Bladder microvascular endothelial cell (primary cell): ENCODE results near the gene ZNF200. TPM values are rescaled to one million over a fixed set of nuclear protein-coding genes. Genes with fewer than 3 reads are reported as not detected.

Experiments
- total RNA-seq: library from RNA; depleted of rRNA; stranded (reverse); fragments of >200 nt; gene quantifications from 2 replicates; pipeline ENCODE4 v1.2.3, GENCODE V29; 2014

The ZNF200 gene
- total RNA-seq, result 8.4 and 11.0 TPM in 2 replicates

GRCh38 chr16:3234857-3235561 lies at the start of gene ZNF200:
ZNF200 (minus strand) TSS chr16:3235158; CDS start chr16:3233755, 1,403 bp downstream.

GRCh38 chr16:3282730-3283542 lies 48.0 kb upstream of the ZNF200 start, which contains the start of gene ZNF263:
ZNF263 (plus strand) TSS chr16:3283491; CDS start chr16:3283819, 328 bp downstream.

GRCh38 chr16:3256146-3256865 lies 21.3 kb upstream of the ZNF200 start, which contains the start of gene MEFV:
MEFV (minus strand) TSS chr16:3256633; CDS start chr16:3256587, 46 bp downstream.

DNA sequence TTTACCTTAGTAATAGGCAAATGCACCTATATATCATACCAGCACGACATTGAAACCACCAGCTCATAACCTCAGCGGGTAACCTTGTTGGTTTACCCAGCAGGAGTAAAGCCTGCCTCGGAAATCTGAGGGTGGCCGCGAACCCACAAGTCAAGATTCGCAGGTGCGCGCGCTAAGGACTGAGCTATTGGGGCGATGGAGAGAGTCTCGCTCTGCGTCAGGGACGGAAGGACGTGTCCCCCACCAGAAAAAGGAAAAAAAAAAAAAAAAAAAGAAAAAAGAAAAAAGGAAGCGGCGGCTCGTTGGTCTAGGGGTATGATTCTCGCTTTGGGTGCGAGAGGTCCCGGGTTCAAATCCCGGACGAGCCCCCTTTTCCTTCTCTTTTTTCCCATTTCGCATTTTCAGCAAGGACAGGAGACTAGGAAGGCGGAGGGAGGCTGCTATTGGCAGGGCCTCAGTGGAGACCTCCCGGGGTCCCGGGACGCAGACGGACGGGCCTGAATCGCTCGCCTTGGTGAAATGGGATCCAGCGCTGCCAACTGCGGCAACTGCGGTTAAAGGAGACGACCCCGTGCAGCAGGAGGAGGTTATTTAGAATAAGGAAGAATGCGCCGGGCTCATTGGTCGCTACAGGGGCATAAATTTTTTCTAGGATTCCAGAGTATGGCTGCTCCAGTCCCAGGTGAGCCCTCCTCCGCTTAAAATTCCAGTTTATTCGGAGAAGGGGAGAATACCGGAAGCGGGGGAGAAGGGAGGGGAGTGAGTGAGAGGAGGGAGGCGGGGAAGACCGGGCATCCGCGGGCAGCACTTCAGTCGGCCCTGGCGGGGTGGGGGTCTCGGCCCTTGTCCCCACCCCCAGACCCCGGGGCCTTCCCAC lies 46.9 kb downstream of the ZNF200 start, which contains the start of gene OR1F1:
OR1F1 (plus strand) TSS at position 407 of the 877 bp plus-strand sequence.

Other genes with a start within 250 kb of the ZNF200 start
- not detected in 2 replicates for gene CLDN9, start 222.2 kb downstream of the ZNF200 start, total RNA-seq
- 0.25 TPM in 1 of 2 replicates, not detected in the other for gene CLDN6, start 217.0 kb downstream of the ZNF200 start, total RNA-seq
- gene TNFRSF12A, start 214.8 kb downstream of the ZNF200 start, total RNA-seq, result 61.0 and 186 TPM in 2 replicates
- gene HCFC1R1, start 211.2 kb downstream of the ZNF200 start, total RNA-seq, result 3.8 and 6.0 TPM in 2 replicates
- 18.6 and 24.1 TPM in 2 replicates for gene THOC6, start 211.1 kb downstream of the ZNF200 start, total RNA-seq
- not detected in 2 replicates for gene BICDL2, start 198.2 kb downstream of the ZNF200 start, total RNA-seq
- gene MMP25, start 188.6 kb downstream of the ZNF200 start, total RNA-seq, result under 0.01 and 0.06 TPM in 2 replicates
- 105 and 319 TPM in 2 replicates for gene IL32, start 169.5 kb downstream of the ZNF200 start, total RNA-seq
- not detected in 2 replicates for gene ZSCAN10, start 135.9 kb downstream of the ZNF200 start, total RNA-seq
- 15.6 and 27.2 TPM in 2 replicates for gene ZNF205, start 122.6 kb downstream of the ZNF200 start, total RNA-seq
- 4.2 and 7.5 TPM in 2 replicates for gene ZNF213, start 100.1 kb downstream of the ZNF200 start, total RNA-seq
- not detected in 2 replicates for gene OR1F1, start 47.0 kb downstream of the ZNF200 start, total RNA-seq
- 0.13 TPM in 1 of 2 replicates, not detected in the other for gene MEFV, start 21.5 kb upstream of the ZNF200 start, total RNA-seq
- gene ZNF263, start 48.3 kb upstream of the ZNF200 start, total RNA-seq, result 30.6 and 45.6 TPM in 2 replicates
- 2.6 and 3.7 TPM in 2 replicates for gene TIGD7, start 70.3 kb upstream of the ZNF200 start, total RNA-seq
- gene ZNF75A, start 70.3 kb upstream of the ZNF200 start, total RNA-seq, result 13.4 and 23.4 TPM in 2 replicates
- gene OR2C1, start 120.7 kb upstream of the ZNF200 start, total RNA-seq, result not detected in 2 replicates
- 6.0 and 8.9 TPM in 2 replicates for gene ZSCAN32, start 165.8 kb upstream of the ZNF200 start, total RNA-seq
- 4.8 and 4.9 TPM in 2 replicates for gene ZNF174, start 166.1 kb upstream of the ZNF200 start, total RNA-seq
- gene ZNF597, start 208.3 kb upstream of the ZNF200 start, total RNA-seq, result 1.3 and 2.3 TPM in 2 replicates
- 6.6 and 17.7 TPM in 2 replicates for gene NAA60, start 208.5 kb upstream of the ZNF200 start, total RNA-seq